GM13976 (cell line): ENCODE results near the gene RPL41.

Experiments
- DNase-seq: peaks from one replicate; pipeline ENCODE4 v3.0.0; 2012; ENCODE audit warnings: low spot score
- in situ Hi-C: fragments of 300-500 bp; cut with MboI; formaldehyde crosslinking; loops from one replicate; pipeline ENCODE4 v1.12.0; 2022; ENCODE audit warnings: low sequenced_read_pairs, mixed read lengths, inconsistent platforms; ENCODE audit not compliant: unreplicated experiment
- TF ChIP-seq, protein P1 (sequence below): IDR thresholded peaks from 2 replicates; pipeline ENCODE4 v1.5.1; 2012; ENCODE audit warnings: borderline replicate concordance, mild to moderate bottlenecking; ENCODE audit not compliant: insufficient read depth; ENCODE audit errors: extremely low read depth, missing control alignments, control extremely low read depth

The RPL41 gene

DNA sequence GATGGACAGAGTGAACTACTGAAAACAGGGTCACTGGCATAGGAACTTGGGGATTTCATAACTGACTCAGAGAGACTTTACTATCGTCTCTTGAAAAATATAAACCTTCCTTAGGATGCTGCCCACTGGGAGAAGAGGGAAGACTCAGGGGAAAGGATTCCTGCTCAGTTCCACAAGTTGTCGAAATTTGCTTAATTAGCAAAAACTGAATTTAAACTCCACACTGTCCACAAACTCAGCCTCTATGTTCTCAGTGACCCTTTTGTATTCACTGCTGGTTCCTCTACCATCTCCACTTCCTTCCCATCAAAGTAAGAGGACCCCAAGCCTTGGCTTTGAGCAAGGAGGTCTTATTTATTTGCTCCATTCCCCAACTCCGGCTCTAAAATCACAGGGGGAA, 28.8 kb downstream of the RPL41 start:
- no peak for DNase-seq
- in situ Hi-C loops = no loop called here
- TF ChIP-seq, protein P1, sequence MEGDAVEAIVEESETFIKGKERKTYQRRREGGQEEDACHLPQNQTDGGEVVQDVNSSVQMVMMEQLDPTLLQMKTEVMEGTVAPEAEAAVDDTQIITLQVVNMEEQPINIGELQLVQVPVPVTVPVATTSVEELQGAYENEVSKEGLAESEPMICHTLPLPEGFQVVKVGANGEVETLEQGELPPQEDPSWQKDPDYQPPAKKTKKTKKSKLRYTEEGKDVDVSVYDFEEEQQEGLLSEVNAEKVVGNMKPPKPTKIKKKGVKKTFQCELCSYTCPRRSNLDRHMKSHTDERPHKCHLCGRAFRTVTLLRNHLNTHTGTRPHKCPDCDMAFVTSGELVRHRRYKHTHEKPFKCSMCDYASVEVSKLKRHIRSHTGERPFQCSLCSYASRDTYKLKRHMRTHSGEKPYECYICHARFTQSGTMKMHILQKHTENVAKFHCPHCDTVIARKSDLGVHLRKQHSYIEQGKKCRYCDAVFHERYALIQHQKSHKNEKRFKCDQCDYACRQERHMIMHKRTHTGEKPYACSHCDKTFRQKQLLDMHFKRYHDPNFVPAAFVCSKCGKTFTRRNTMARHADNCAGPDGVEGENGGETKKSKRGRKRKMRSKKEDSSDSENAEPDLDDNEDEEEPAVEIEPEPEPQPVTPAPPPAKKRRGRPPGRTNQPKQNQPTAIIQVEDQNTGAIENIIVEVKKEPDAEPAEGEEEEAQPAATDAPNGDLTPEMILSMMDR = no peak

DNA sequence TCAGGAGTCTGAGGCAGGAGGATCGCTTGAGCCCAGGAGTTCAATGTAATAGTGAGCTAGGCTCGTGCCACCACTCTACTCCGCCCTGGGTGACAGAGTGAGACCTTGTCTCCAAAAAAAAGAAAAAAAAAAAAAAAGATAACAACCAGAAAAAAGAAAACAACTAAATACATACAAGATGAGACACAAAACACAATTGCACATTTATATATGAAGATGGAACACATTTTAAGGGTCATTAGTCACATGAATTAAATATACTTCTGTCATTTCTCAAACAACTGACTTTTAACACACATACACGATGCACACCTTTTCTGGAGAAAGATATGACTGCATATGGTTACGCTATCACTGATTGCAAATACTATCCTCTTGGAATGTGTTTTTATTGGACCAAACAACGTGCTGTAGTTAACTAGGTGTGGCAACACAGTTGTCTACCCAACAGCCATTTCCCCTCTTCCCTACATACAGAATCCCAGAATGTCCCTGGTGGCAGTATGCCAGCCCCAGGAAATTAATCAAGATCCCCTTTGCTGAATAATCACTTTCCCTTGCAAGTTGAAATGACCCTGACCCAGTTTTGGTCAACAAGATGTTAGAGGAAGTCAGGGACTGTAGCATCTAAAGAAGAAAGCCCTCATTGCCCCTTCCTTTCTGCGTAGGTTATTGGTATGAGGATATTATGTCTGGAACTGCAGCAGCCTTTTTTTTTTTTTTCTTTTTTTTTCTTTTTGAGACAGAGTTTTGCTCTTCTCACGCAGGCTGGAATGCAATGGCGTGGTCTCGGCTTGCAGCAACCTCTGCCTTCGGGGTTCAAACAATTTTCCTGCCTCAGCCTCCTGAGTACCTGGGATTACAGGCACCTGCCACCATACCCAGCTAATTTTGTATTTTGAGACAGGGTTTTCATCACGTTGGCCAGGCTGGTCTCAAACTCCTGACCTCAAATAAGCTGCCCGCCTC, 30.3 kb downstream of the RPL41 start:
- in situ Hi-C loops = no loop called here
- TF ChIP-seq, protein P1 = no peak
- DNase-seq = no peak

DNA sequence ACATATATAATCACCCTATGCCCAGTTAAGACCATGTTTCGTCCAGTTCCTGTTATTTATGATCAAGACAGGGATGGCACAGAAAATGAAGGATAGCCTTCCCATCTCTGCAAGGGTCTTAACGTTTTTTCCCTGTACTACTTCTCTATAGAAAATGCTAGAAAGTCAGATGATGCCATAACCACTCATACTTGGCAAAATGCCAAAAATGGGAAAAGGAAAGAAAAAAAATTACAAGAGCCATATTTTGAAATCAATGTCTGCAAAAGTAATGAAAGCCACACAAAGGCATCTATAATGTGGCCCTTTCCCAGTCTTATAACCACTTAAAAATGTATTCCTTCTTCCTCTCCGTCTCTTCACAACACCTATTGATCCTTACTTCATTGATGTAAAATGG, 34.1 kb downstream of the RPL41 start:
- in situ Hi-C loops = no loop called here
- TF ChIP-seq, protein P1 = no peak
- DNase-seq = no peak

DNA sequence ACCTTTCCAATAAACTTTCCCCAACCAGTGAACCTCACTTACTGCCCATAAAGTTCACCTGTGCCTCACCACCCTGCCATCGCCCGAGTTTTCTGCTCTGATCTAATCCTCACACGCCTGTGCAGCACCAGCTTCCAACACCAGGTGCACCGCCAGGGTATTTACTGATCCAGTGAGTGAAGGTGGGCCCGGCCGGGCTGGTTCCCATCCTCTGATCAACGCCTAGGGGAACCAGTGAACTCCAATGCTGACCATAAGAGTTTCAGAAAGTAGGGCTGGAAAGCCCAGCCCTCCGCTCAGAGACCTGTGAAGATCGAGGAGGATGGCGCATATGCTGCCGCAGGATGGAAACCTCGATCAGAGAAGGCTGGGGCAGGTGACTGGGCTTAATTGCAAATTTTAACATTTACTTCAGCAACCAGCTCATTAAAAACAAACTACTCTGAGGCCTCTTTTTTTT, 35.3 kb downstream of the RPL41 start:
- TF ChIP-seq, protein P1 = peak; percentile 11
- DNase-seq = peak; percentile 63
- in situ Hi-C loops = no loop called here

DNA sequence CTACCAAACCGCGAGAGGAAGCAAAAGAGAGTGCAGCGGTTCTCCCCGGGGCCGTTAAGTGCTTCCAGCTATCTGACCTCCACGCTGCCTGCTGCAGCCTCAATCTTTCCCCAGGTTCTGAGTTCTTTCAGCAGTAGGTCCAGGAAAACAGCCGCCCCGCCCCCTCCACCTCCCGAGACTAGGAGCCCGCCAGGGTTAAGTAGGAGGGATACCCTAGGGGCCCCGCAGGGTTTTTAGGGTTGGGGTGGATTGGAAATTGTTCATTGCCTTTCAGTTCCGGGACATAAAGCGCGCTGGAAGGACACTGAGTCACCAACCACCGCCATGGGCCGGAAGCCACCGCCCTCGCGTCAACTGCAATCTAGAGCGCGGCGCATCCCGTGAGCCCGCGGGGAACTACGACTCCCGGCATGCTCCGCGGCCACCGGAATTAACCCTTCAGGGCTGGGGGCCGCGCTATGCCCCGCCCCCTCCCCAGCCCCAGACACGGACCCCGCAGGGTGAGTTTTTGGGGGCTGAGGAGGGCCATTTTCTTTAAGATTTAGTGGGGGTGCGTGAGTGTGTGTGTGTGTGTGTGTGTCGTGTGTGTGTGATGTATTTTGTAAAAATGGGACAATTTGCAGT, 35.8 kb downstream of the RPL41 start, which contains the start of gene MYL6B:
Gene MYL6B, plus strand, starts transcription at position 456 of the 624 bp plus-strand sequence. CDS start 1,332 bp downstream, outside the sequence.
- TF ChIP-seq, protein P1 = no peak
- peak; percentile 95 for DNase-seq
- in situ Hi-C loops = no loop called here

DNA sequence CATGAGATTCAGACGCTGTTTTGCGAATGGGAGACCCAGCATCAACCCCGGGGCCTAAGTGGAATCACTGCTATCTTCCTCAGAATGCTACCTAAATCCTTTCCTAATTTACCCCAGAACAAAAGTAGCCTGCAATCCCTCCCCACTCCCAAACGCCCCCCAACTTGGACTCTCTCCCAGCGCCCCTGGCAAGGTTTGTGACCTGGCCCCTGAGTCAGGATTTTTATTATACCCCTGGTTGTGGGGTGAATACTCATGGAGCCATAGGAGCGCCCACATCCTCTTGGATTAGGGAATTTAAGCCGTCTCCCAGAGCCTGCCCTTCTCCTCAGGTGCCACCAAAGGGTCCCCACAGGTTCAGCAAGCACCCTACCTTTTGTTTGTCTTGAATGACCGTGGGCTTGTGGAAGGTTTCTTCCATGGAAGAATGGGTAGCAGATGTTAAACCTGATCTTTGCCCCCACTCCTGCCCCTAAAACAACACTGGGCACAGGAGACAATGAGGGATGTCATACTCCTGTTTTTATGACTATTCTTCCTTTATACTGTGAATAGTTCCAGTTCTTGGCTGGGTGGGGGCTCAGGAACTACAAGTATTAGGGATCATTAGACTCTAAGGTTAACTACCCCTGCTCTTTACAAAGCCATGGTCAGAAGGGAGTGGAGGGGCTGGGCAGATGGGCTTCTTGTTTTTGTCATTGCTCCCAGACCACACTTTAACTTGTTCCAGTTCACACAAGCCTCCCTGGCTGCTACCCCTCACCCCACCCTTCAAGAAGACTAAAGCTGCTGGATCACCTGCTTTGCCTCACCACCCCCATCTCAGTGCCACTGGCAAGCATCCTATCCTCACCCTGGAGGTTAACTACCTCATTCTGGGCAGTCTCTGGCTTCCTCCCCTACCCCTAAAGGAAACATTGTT, 36.6 kb downstream of the RPL41 start:
- in situ Hi-C loops = no loop called here
- TF ChIP-seq, protein P1 = no peak
- no peak for DNase-seq
